SK-N-SH (cell line): ENCODE results near the gene KCTD4. TPM values are rescaled to one million over a fixed set of nuclear protein-coding genes. Genes with fewer than 3 reads are reported as not detected.

Experiments used
- CTCF ChIA-PET: fragments of 300-600, 350-600 bp; formaldehyde crosslinking; extraction: SDS; loops from one replicate; lab custom pipeline; 2021; lab: Yijun Ruan, JAX
- POLR2A ChIA-PET: fragments of 350-600 bp; sonication (Branson Sonifier 250); formaldehyde crosslinking; extraction: SDS; loops from one replicate; lab custom pipeline; 2020; ENCODE audit warnings: antibody characterized with exemption, inconsistent platforms; lab: Yijun Ruan, JAX
- DNase-seq: peaks from one replicate; pipeline ENCODE4 v3.0.0; 2012
- H2AFZ ChIP-seq: fragments of 200-600 bp; sonication (generic); 2 replicates; pipeline ENCODE4 v1.8.1; 2016; ENCODE audit warnings: antibody characterized with exemption, mild to moderate bottlenecking, low read depth
- H3F3A ChIP-seq: fragments of 200-600 bp; sonication (generic); replicated peaks from 2 replicates; pipeline ENCODE3; 2016; ENCODE audit warnings: antibody characterized with exemption, mild to moderate bottlenecking; ENCODE audit not compliant: insufficient read depth
- H3K27ac ChIP-seq, 2 experiments: fragments of 200-500 bp in 1 of 2; fragments of 200-600 bp in 1 of 2; sonication (Bioruptor generic) in 1 of 2; sonication (generic), shearing (Covaris generic) in 1 of 2; 2 replicates each; pipeline versions ENCODE4 v1.5.1 to v1.6.1; 2014 to 2016; ENCODE audit warnings: low read depth in 2 of 2, inconsistent platforms in 1 of 2, low read length in 1 of 2, mild to moderate bottlenecking in 1 of 2, mixed read lengths in 1 of 2
- H3K27me3 ChIP-seq: fragments of 200-600 bp; sonication (generic), shearing (Covaris generic); 2 replicates; pipeline ENCODE4 v1.6.1; 2016; ENCODE audit warnings: mixed run types; ENCODE audit not compliant: insufficient read depth
- H3K36me3 ChIP-seq, 2 experiments: fragments of 200-500 bp in 1 of 2; fragments of 200-600 bp in 1 of 2; sonication (Bioruptor generic) in 1 of 2; sonication (generic) in 1 of 2; replicated peaks in 1 of 2; 2 replicates each; pipeline versions ENCODE3 to v1.5.1; 2014 to 2016; ENCODE audit warnings: low read length in 1 of 2, mild to moderate bottlenecking in 1 of 2; ENCODE audit not compliant: insufficient read depth in 2 of 2, control insufficient read depth in 1 of 2
- H3K4me1 ChIP-seq, 2 experiments: fragments of 200-500 bp in 1 of 2; fragments of 200-600 bp in 1 of 2; sonication (Bioruptor generic) in 1 of 2; sonication (generic), shearing (Covaris generic) in 1 of 2; 2 replicates each; pipeline versions ENCODE4 v1.5.1 to v1.6.1; 2014 to 2016; ENCODE audit warnings: low read depth in 1 of 2, low read length in 1 of 2, mixed run types in 1 of 2; ENCODE audit not compliant: insufficient read depth in 2 of 2, control insufficient read depth in 1 of 2
- H3K4me2 ChIP-seq: fragments of 200-600 bp; sonication (generic), shearing (Covaris generic); 2 replicates; pipeline ENCODE4 v1.6.1; 2017; ENCODE audit warnings: mixed run types
- H3K4me3 ChIP-seq, 2 experiments: fragments of 200-500 bp in 1 of 2; fragments of 200-600 bp in 1 of 2; sonication (Bioruptor generic) in 1 of 2; sonication (generic), shearing (Covaris generic) in 1 of 2; 2 replicates each; pipeline versions ENCODE4 v1.5.1 to v1.8.1; 2014 to 2016; ENCODE audit warnings: low read depth in 2 of 2, inconsistent platforms in 1 of 2, low read length in 1 of 2, mild to moderate bottlenecking in 1 of 2, mixed read lengths in 1 of 2, moderate library complexity in 1 of 2
- H3K79me2 ChIP-seq: fragments of 200-600 bp; sonication (generic); 2 replicates; pipeline ENCODE4 v1.8.1; 2017; ENCODE audit warnings: mild to moderate bottlenecking; ENCODE audit not compliant: insufficient read depth
- H3K9ac ChIP-seq: fragments of 200-600 bp; sonication (generic); 2 replicates; pipeline ENCODE4 v1.6.1; 2017; ENCODE audit warnings: mixed run types
- H3K9me2 ChIP-seq: fragments of 200-600 bp; sonication (generic); 2 replicates; pipeline ENCODE4 v1.6.1; 2017; ENCODE audit warnings: mixed run types
- H3K9me3 ChIP-seq: fragments of 200-600 bp; sonication (generic); 2 replicates; pipeline ENCODE4 v1.6.1; 2017; ENCODE audit warnings: mixed run types, mild to moderate bottlenecking, moderate library complexity
- H4K20me1 ChIP-seq: fragments of 200-600 bp; sonication (generic); 2 replicates; pipeline ENCODE4 v1.6.1; 2017; ENCODE audit warnings: mild to moderate bottlenecking, mixed run types; ENCODE audit not compliant: insufficient read depth
- CHD2 ChIP-seq: fragments of 150-350 bp; IDR thresholded peaks from 2 replicates; pipeline ENCODE4 v1.6.1; 2018; ENCODE audit warnings: low read length; ENCODE audit not compliant: partially characterized antibody
- ELF1 ChIP-seq: IDR thresholded peaks from 2 replicates; pipeline ENCODE4 v1.4.0; 2012
- EZH2phosphoT487 ChIP-seq: fragments of 200-600 bp; sonication (generic); IDR thresholded peaks from 2 replicates; pipeline ENCODE4 v1.6.1; 2017; ENCODE audit warnings: low read depth, mixed run types, mild to moderate bottlenecking, antibody characterized with exemption, moderate library complexity, borderline replicate concordance
- FOSL2 ChIP-seq: IDR thresholded peaks from 2 replicates; pipeline ENCODE4 v1.4.0; 2012; ENCODE audit warnings: low read depth, mild to moderate bottlenecking, moderate library complexity, borderline replicate concordance
- FOXJ3 ChIP-seq: sonication (generic); formaldehyde crosslinking; IDR thresholded peaks from 2 replicates; pipeline ENCODE4 v1.5.1; 2020; ENCODE audit warnings: mild to moderate bottlenecking, missing genetic modification reagents
- JUND ChIP-seq: IDR thresholded peaks from 2 replicates; pipeline ENCODE4 v1.4.0; 2012
- MXI1 ChIP-seq: IDR thresholded peaks from 2 replicates; pipeline ENCODE4 v1.6.1; 2012; ENCODE audit warnings: mild to moderate bottlenecking, low read depth, low read length, improper control_type of control experiment
- NRF1 ChIP-seq: IDR thresholded peaks from 2 replicates; pipeline ENCODE4 v1.6.1; 2012; ENCODE audit warnings: low read depth, mild to moderate bottlenecking, low read length
- POLR2AphosphoS5 ChIP-seq: IDR thresholded peaks from 2 replicates; pipeline ENCODE4 v1.6.1; 2012; ENCODE audit warnings: low read depth, low read length
- RCOR1 ChIP-seq: fragments of 150-350 bp; IDR thresholded peaks from 2 replicates; pipeline ENCODE4 v1.6.1; 2017; ENCODE audit warnings: antibody characterized with exemption, low read length
- REST ChIP-seq: IDR thresholded peaks from 2 replicates; pipeline ENCODE4 v1.6.1; 2012; ENCODE audit warnings: mild to moderate bottlenecking, low read depth, low read length, moderate library complexity
- RFX5 ChIP-seq: IDR thresholded peaks from 2 replicates; pipeline ENCODE4 v1.6.1; 2012; ENCODE audit warnings: mild to moderate bottlenecking, improper control_type of control experiment, low read length
- RXRA ChIP-seq: IDR thresholded peaks from 2 replicates; pipeline ENCODE4 v1.4.0; 2012; ENCODE audit warnings: low read depth, mild to moderate bottlenecking, borderline replicate concordance
- SIN3A ChIP-seq: IDR thresholded peaks from 2 replicates; pipeline ENCODE4 v1.6.1; 2012; ENCODE audit warnings: low read depth, mild to moderate bottlenecking, low read length, moderate library complexity, borderline replicate concordance
- SMC3 ChIP-seq: IDR thresholded peaks from 2 replicates; pipeline ENCODE4 v1.6.1; 2012; ENCODE audit warnings: low read depth, low read length, improper control_type of control experiment
- TAF1 ChIP-seq: IDR thresholded peaks from 2 replicates; pipeline ENCODE4 v1.6.1; 2012; ENCODE audit warnings: low read depth, mild to moderate bottlenecking, low read length, moderate library complexity, borderline replicate concordance
- TEAD4 ChIP-seq: IDR thresholded peaks from 2 replicates; pipeline ENCODE4 v1.4.0; 2012; ENCODE audit warnings: mild to moderate bottlenecking, borderline replicate concordance; ENCODE audit not compliant: insufficient read depth
- YY1 ChIP-seq: IDR thresholded peaks from 2 replicates; pipeline ENCODE4 v1.4.0; 2012; ENCODE audit warnings: low read depth, mild to moderate bottlenecking
- WGBS: methylation state at CpG from one replicate; pipeline ENCODE4 v1.1.6; 2017; ENCODE audit warnings: low lambda C conversion rate; 5-methylcytosine and 5-hydroxymethylcytosine counted together
- polyA plus RNA-seq, 3 experiments: library from polyadenylated mRNA; depleted of rRNA; stranded (reverse); fragments of >200 nt; gene quantifications; 2 replicates each; pipeline ENCODE4 v1.2.3, GENCODE V29; 2012
- TF ChIP-seq, protein P1 (sequence below): IDR thresholded peaks from 2 replicates; pipeline ENCODE4 v1.4.0; 2012; ENCODE audit warnings: low read depth, borderline replicate concordance
- TF ChIP-seq, protein P2 (sequence below): fragments of 150-350 bp; IDR thresholded peaks from 2 replicates; pipeline ENCODE4 v1.6.1; 2016; ENCODE audit warnings: mild to moderate bottlenecking, low read depth, low read length

KCTD4 gene
- polyA plus RNA-seq, 1 of the 3 experiments (the other 2 are of a cell fraction) = 0.56 TPM

DNA sequence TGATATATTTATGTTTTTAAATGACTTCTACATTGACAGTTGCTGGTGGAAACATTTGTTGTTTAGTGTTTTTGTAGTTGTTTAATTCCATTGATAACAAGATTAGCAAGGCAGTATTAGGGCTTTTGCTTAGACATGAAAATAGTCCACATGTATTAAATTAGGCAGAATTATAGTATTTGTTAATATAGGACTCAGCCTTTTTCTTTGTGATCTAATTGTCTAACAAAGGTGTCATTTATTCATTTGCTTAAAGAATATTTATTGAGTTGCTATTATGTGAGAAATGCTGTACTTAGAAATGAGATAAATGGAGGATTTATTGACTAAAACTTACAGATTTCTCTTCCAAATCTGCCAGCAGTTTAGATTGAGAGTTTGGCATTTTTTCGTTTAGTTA is 41.7 kb upstream of the KCTD4 start:
- TF ChIP-seq TEAD4 (no peak), FOXJ3 (CRISPR knock-in tag) (no peak), POLR2AphosphoS5 (no peak), CHD2 (no peak), FOSL2 (no peak)
- H2AFZ ChIP-seq = no peak overlapping the region
- peaks cover 44% of the 10 kb centered on the region for H3K79me2 ChIP-seq
- no peaks in the 10 kb centered on the region for H3K9me2 ChIP-seq
- H3K9ac ChIP-seq = peak overlapping the region; percentile 22; the same call in 1 of the 2 replicates
- no peaks in the 10 kb centered on the region for H3K27me3 ChIP-seq
- ChIA-PET CTCF (interaction anchor here (1.2 kb wide), 1 partner anchor 196 kb away, joined by 3 read pairs; no protein-coding TSS in a partner anchor), POLR2A (no interaction called here)
- H3K4me3 ChIP-seq = no peak overlapping the region
- H3F3A ChIP-seq = peaks cover 14% of the 10 kb centered on the region
- H3K4me2 ChIP-seq = 0 out of 2 replicates have a peak overlapping the region, but pooled peaks have one; percentile 12
- peaks cover 2 to 18% of the 10 kb centered on the region in 2 experiments; a peak in 3 of 4 replicates for H3K4me1 ChIP-seq
- WGBS = 97% methylated on average over 1 of the region's 1 CpG
- H3K9me3 ChIP-seq = no peaks in the 10 kb centered on the region
- H4K20me1 ChIP-seq = no peaks in the 10 kb centered on the region
- H3K36me3 ChIP-seq = no peaks in the 10 kb centered on the region
- no peak for DNase-seq
- H3K27ac ChIP-seq = peak overlapping the region; percentile 36 to 41; a peak in 2 of 4 replicates

GRCh38 chr13:45242070-45242469 is 41.2 kb upstream of the KCTD4 start:
- Histone ChIP-seq H3K9me2 (no peaks in the 10 kb centered on the region), H3K79me2 (peaks cover 40% of the 10 kb centered on the region), H3K9me3 (no peaks in the 10 kb centered on the region), H3K4me2 (0 out of 2 replicates have a peak overlapping the region, but pooled peaks have one; percentile 12), H2AFZ (no peak overlapping the region), H3K27ac (peak overlapping the region; percentile 36 to 41; a peak in 2 of 4 replicates), H3K36me3 (peaks cover 0 to 4% of the 10 kb centered on the region in 2 experiments), H4K20me1 (no peaks in the 10 kb centered on the region), H3K4me1 (peaks cover 2 to 18% of the 10 kb centered on the region in 2 experiments; a peak in 3 of 4 replicates), H3K4me3 (no peak overlapping the region), H3K9ac (peak overlapping the region; percentile 22; the same call in 1 of the 2 replicates), H3F3A (peaks cover 17% of the 10 kb centered on the region), H3K27me3 (no peaks in the 10 kb centered on the region)
- POLR2A ChIA-PET = no interaction called here
- peak; percentile 10 for DNase-seq
- 5% methylated on average over 3 of the region's 3 CpGs for WGBS
- CTCF ChIA-PET = interaction anchor here (1.2 kb wide), 1 partner anchor 195 kb away, joined by 3 read pairs; no protein-coding TSS in a partner anchor
- TF ChIP-seq FOSL2 (no peak), TAF1 (no peak), ELF1 (peak; percentile 28; the same call in 1 of the 2 replicates), YY1 (no peak), MXI1 (no peak), POLR2AphosphoS5 (no peak), CHD2 (no peak), REST (no peak), RXRA (no peak), RFX5 (no peak), JUND (peak; percentile 10; the same call in 1 of the 2 replicates), RCOR1 (no peak), FOXJ3 (CRISPR knock-in tag) (no peak), SMC3 (no peak), EZH2phosphoT487 (no peak), SIN3A (no peak; the same call in 1 of the 2 replicates), NRF1 (no peak), TEAD4 (no peak)
- TF ChIP-seq, protein P1, sequence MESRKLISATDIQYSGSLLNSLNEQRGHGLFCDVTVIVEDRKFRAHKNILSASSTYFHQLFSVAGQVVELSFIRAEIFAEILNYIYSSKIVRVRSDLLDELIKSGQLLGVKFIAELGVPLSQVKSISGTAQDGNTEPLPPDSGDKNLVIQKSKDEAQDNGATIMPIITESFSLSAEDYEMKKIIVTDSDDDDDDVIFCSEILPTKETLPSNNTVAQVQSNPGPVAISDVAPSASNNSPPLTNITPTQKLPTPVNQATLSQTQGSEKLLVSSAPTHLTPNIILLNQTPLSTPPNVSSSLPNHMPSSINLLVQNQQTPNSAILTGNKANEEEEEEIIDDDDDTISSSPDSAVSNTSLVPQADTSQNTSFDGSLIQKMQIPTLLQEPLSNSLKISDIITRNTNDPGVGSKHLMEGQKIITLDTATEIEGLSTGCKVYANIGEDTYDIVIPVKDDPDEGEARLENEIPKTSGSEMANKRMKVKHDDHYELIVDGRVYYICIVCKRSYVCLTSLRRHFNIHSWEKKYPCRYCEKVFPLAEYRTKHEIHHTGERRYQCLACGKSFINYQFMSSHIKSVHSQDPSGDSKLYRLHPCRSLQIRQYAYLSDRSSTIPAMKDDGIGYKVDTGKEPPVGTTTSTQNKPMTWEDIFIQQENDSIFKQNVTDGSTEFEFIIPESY = no peak
- TF ChIP-seq, protein P2, sequence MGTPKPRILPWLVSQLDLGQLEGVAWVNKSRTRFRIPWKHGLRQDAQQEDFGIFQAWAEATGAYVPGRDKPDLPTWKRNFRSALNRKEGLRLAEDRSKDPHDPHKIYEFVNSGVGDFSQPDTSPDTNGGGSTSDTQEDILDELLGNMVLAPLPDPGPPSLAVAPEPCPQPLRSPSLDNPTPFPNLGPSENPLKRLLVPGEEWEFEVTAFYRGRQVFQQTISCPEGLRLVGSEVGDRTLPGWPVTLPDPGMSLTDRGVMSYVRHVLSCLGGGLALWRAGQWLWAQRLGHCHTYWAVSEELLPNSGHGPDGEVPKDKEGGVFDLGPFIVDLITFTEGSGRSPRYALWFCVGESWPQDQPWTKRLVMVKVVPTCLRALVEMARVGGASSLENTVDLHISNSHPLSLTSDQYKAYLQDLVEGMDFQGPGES = no peak
